ENCODE data around the gene ADAMTS10. TPM values are rescaled to one million over a fixed set of nuclear protein-coding genes. Genes with fewer than 3 reads are reported as not detected.

The ADAMTS10 gene
- total RNA-seq, 1 experiment from 2014 or later: 26.5 TPM

DNA sequence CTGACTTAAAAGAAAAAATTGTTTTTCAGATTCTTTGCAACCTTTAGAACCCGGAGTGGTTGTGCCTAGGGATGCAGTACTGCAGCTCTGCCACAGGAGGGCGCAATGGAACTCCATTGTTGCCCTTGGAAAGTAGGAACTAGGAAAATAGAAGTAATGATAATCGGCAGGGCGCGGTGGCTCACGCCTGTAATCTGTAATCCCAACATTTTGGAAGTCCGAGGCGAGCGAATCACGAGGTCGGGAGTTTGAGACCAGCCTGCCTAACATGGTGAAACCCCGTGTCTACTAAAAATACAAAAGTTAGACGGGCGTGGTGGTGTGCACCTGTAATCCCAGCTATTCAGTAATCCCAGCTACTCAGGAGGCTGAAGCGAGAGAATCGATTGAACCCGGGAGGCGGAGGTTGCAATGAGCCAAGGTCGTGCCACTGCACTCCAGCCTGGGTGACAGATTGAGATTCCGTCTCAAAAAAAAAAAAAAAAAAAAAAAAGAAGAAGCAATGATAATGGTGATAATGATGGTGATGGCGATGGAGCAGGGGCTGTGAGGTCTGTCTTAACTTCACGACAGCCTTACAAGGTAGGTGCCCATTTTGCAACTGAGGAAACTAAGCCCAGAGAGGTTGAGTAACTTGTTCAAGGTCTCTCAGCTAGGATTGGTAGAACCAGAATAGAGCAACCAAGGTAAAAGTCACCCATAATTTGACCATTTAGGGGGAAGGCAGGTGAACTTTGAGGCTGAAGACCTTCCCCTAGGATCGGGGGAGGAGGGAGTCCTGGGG is 5.5 kb upstream of the ADAMTS10 start:
- no peak overlapping the region for H3K18ac ChIP-seq (ENCODE audit: insufficient read length, low read depth, low read length)
- Mint-ChIP-seq H3K27me3 (ENCODE audit: low read depth) (no peaks in the 10 kb centered on the region; the same call in none of the 2 replicates), H3K4me3 (no peak overlapping the region), H3K4me1 (peaks cover 11 to 19% of the 10 kb centered on the region in 2 experiments), H3K36me3 (ENCODE audit: insufficient read depth in 1 of 3, low read depth in 3 of 3) (no peaks in the 10 kb centered on the region), H3K27ac (no peak overlapping the region), H3K9me3 (no peaks in the 10 kb centered on the region)
- H3K79me1 ChIP-seq (ENCODE audit: insufficient read depth, low read depth, low read length, poor library complexity, severe bottlenecking): no peaks in the 10 kb centered on the region
- H2AK5ac ChIP-seq (ENCODE audit: insufficient read length, low read length): no peak overlapping the region
- H3K14ac ChIP-seq (ENCODE audit: insufficient read depth, low read length): no peak overlapping the region
- H3T11ph ChIP-seq (ENCODE audit: low read length): no peak overlapping the region
- no peak overlapping the region for H2BK5ac ChIP-seq (ENCODE audit: insufficient read length, low read length)
- H4K5ac ChIP-seq (ENCODE audit: insufficient read length, low read depth, low read length): no peak overlapping the region
- H3K56ac ChIP-seq (ENCODE audit: insufficient read length, low read depth, low read length): no peak overlapping the region
- no peaks in the 10 kb centered on the region; the same call in 1 of the 2 replicates for H3K4me1 ChIP-seq (ENCODE audit: insufficient read depth, low read length)
- H3K9me3 ChIP-seq (ENCODE audit: control insufficient read depth, low read depth, low read length): no peaks in the 10 kb centered on the region
- H4K8ac ChIP-seq (replicated peaks; ENCODE audit: insufficient read length, low read depth, low read length): no peak overlapping the region
- no peaks in the 10 kb centered on the region for H3K79me2 ChIP-seq (ENCODE audit: insufficient read depth, low read length)
- H4K91ac ChIP-seq (ENCODE audit: insufficient read length, low read depth, low read length): no peak overlapping the region
- H3K23me2 ChIP-seq (ENCODE audit: insufficient read length, low read depth, low read length, poor library complexity, severe bottlenecking): no peaks in the 10 kb centered on the region
- no peak overlapping the region for H3K4me2 ChIP-seq (ENCODE audit: insufficient read depth, insufficient read length, low read length)
- no peak overlapping the region for H2BK12ac ChIP-seq (ENCODE audit: insufficient read length, low read depth, low read length)
- no CpG with 5 or more reads among the region's 23 CpGs for WGBS (ENCODE audit: extremely low coverage, insufficient read length, low lambda C conversion rate)
- H2BK15ac ChIP-seq (ENCODE audit: low read depth, low read length): no peak overlapping the region
- H3K27me3 ChIP-seq (ENCODE audit: insufficient read depth, low read length): no peaks in the 10 kb centered on the region
- DNase-seq: peak; percentile 67
- H2BK120ac ChIP-seq (ENCODE audit: low read depth, low read length, poor library complexity, severe bottlenecking): no peak overlapping the region
- H2AFZ ChIP-seq (ENCODE audit: low read length): no peak overlapping the region
- no peak overlapping the region for H3K23ac ChIP-seq (ENCODE audit: insufficient read length, low read depth, low read length)
- no peaks in the 10 kb centered on the region for H4K20me1 ChIP-seq (ENCODE audit: control insufficient read depth, insufficient read depth, insufficient read length)
- no peak overlapping the region for H3K27ac ChIP-seq (ENCODE audit: insufficient read length, low read depth, low read length)
- no peak overlapping the region for H2BK20ac ChIP-seq (ENCODE audit: low read depth, low read length, poor library complexity, severe bottlenecking)
- H3K9ac ChIP-seq (ENCODE audit: extremely low read depth, insufficient read length, low read length): no peak overlapping the region
- TF ChIP-seq, protein P1, sequence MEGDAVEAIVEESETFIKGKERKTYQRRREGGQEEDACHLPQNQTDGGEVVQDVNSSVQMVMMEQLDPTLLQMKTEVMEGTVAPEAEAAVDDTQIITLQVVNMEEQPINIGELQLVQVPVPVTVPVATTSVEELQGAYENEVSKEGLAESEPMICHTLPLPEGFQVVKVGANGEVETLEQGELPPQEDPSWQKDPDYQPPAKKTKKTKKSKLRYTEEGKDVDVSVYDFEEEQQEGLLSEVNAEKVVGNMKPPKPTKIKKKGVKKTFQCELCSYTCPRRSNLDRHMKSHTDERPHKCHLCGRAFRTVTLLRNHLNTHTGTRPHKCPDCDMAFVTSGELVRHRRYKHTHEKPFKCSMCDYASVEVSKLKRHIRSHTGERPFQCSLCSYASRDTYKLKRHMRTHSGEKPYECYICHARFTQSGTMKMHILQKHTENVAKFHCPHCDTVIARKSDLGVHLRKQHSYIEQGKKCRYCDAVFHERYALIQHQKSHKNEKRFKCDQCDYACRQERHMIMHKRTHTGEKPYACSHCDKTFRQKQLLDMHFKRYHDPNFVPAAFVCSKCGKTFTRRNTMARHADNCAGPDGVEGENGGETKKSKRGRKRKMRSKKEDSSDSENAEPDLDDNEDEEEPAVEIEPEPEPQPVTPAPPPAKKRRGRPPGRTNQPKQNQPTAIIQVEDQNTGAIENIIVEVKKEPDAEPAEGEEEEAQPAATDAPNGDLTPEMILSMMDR (conservative IDR thresholded peaks at IDR 0.05): peak; percentile 98
- H3K4ac ChIP-seq (ENCODE audit: low read depth, low read length): no peak overlapping the region

All from H9 (cell line).